C4-2B (cell line): ENCODE measurements around the gene IL1RAPL2.

Source experiments
- CTCF ChIP-seq: fragments of 450-650 bp; conservative IDR thresholded peaks from 2 replicates; pipeline ENCODE4 v1.5.1; 2017; ENCODE audit warnings: mild to moderate bottlenecking
- ZFX ChIP-seq: fragments of 450-650 bp; IDR thresholded peaks from 2 replicates; pipeline ENCODE4 v1.6.1; 2017

GRCh38 chrX:105219454-105220401 lies 653.7 kb downstream of the IL1RAPL2 start:
- TF ChIP-seq CTCF, result no peak
- TF ChIP-seq ZFX, result no peak
